Measurements from ENCODE around the gene SCAMP1. TPM values are rescaled to one million over a fixed set of nuclear protein-coding genes. Genes with fewer than 3 reads are reported as not detected.

Gene SCAMP1
- total RNA-seq, 1 donor from 2014 or later: 59.2 TPM

- peak; percentile 53 for DNase-seq (ENCODE audit: low spot score)
These were observed 150.9 kb downstream of the SCAMP1 start for GRCh38 chr5:78511121-78511906.

- no peak for DNase-seq (ENCODE audit: low spot score)
These were observed 152.0 kb downstream of the SCAMP1 start for GRCh38 chr5:78512435-78512834.

- DNase-seq (ENCODE audit: low spot score): no peak
These were observed 153.0 kb downstream of the SCAMP1 start for GRCh38 chr5:78513441-78513840.

- no peak for DNase-seq (ENCODE audit: low spot score)
These were observed 154.3 kb downstream of the SCAMP1 start for GRCh38 chr5:78514427-78515330.

GRCh38 chr5:78515670-78516069 lies 155.3 kb downstream of the SCAMP1 start:
- DNase-seq (ENCODE audit: low spot score): no peak

GRCh38 chr5:78518365-78519197 lies 158.2 kb downstream of the SCAMP1 start:
- peak; percentile 75 for DNase-seq (ENCODE audit: low spot score)

GRCh38 chr5:78519198-78519941 lies 159.0 kb downstream of the SCAMP1 start:
- no peak for DNase-seq (ENCODE audit: low spot score)

GRCh38 chr5:78521455-78521854 lies 161.0 kb downstream of the SCAMP1 start:
- DNase-seq (ENCODE audit: low spot score): no peak

- no peak for DNase-seq (ENCODE audit: low spot score)
These were observed 162.3 kb downstream of the SCAMP1 start for GRCh38 chr5:78522476-78523260.

- DNase-seq (ENCODE audit: low spot score): no peak
These were observed 163.1 kb downstream of the SCAMP1 start for GRCh38 chr5:78523314-78524193.

- DNase-seq (ENCODE audit: low spot score): peak; percentile 35
These were observed 165.7 kb downstream of the SCAMP1 start for GRCh38 chr5:78526049-78526525.

- peak; percentile 97 for DNase-seq (ENCODE audit: low spot score)
These were observed 166.8 kb downstream of the SCAMP1 start for GRCh38 chr5:78527054-78527859.

GRCh38 chr5:78527925-78528324 lies 167.5 kb downstream of the SCAMP1 start:
- peak; percentile 9 for DNase-seq (ENCODE audit: low spot score)

Other genes with a start within 250 kb of the SCAMP1 start
- 60.9 TPM for gene AP3B1, start 65.9 kb upstream of the SCAMP1 start, total RNA-seq (ENCODE audit: insufficient read depth, low replicate concordance)

Measured in umbilical cord (tissue), 2 donors.